Psoas muscle (tissue), 8 donors: ENCODE measurements around the gene LTA4H. TPM values are rescaled to one million over a fixed set of nuclear protein-coding genes. Genes with fewer than 3 reads are reported as not detected.

Experiments used
- ATAC-seq, 4 donors: fragments of 200-7000 bp; cut with Tn5 transposase; one replicate each; pipeline ENCODE4 v1.9.1; 2020; ENCODE audit warnings: moderate library complexity in 3 of 4, mild to moderate bottlenecking in 2 of 4
- DNase-seq, 2 donors: peaks; one replicate each; pipeline ENCODE4 v3.0.0-alpha.2; 2020
- H3K27ac ChIP-seq: fragments of 200-600 bp; one replicate; pipeline ENCODE4 v1.8.0; 2022
- H3K27me3 ChIP-seq, 3 donors: fragments of 200-600 bp in 1 of 3; one replicate each; pipeline versions ENCODE4 v1.6.1 to v1.8.0; 2013 to 2022; ENCODE audit warnings: low read length in 2 of 3, mild to moderate bottlenecking in 2 of 3, moderate library complexity in 1 of 3; ENCODE audit not compliant: insufficient read depth in 3 of 3
- H3K36me3 ChIP-seq, 2 donors: fragments of 200-600 bp in 1 of 2; one replicate each; pipeline versions ENCODE4 v1.6.1 to v1.8.0; 2013 to 2022; ENCODE audit warnings: low read depth in 1 of 2, mild to moderate bottlenecking in 1 of 2, moderate library complexity in 1 of 2; ENCODE audit not compliant: insufficient read depth in 1 of 2
- H3K4me1 ChIP-seq: fragments of 200-600 bp; one replicate; pipeline ENCODE4 v1.8.0; 2022
- H3K4me3 ChIP-seq: fragments of 200-600 bp; one replicate; pipeline ENCODE4 v1.8.0; 2022; ENCODE audit warnings: mild to moderate bottlenecking
- H3K9me3 ChIP-seq: fragments of 200-600 bp; one replicate; pipeline ENCODE4 v1.8.0; 2022
- CTCF ChIP-seq: fragments of 200-600 bp; IDR thresholded peaks from one replicate; pipeline ENCODE4 v1.8.0; 2022; ENCODE audit warnings: antibody characterized with exemption
- WGBS, 3 donors: extraction: QIAGEN DNeasy Blood & Tissue Kit; methylation state at CpG; one replicate each; pipeline versions ENCODE4 v1.1.6 to v1.1.7; 2013; 5-methylcytosine and 5-hydroxymethylcytosine counted together
- intact Hi-C, 2 donors: fragments of 100-400 bp; cut with DNase I; formaldehyde crosslinking; loops; one replicate each; pipeline versions ENCODE4 v1.11.0 to v1.14.2; 2022
- polyA plus RNA-seq, 3 donors: library from polyadenylated mRNA; stranded (reverse); fragments of 200-250 nt; gene quantifications; one replicate each; pipeline ENCODE4 v1.2.3, GENCODE V29; 2013
- total RNA-seq, 4 donors: library from RNA; stranded (reverse); fragmentation: NEBNext Ultra II Directional in 2 of 4; extraction: Animal tissue kit (Norgen Biotek cat#: 25700) in 2 of 4; gene quantifications; one replicate each; pipeline versions ENCODE4 v1.2.1 to v1.2.4, GENCODE V29; 2021 to 2023
- donor health status: healthy with polysubstance abuse.
- donor health status: DM: no; HTN: no; CAD: no; lungs with moderate emphysema.
- donor health status: Bipolar disorder and iron deficiency.
- donor health status: healthy.
- donor health status: DM: yes; HTN: yes; CAD: no.
- donor health status: DM: no; HTN: no; CAD: no.
- donor health status: DM: no; HTN: no; CAD: no.
- donor health status: DM: yes; HTN: yes; CAD: no.

The LTA4H gene
- total and polyA plus RNA-seq, 7 donors, result 18.6 to 51.2 (median 31.3) TPM

- H3K4me1 ChIP-seq, result peaks cover 17% of the 10 kb centered on the region
- no peaks in the 10 kb centered on the region for H3K36me3 ChIP-seq
- H3K4me3 ChIP-seq, result peak overlapping the region; percentile 87
- 76 to 80% (median 77%) methylated on average over 7 of the region's 7 CpGs for WGBS, 3 donors
- no peak for TF ChIP-seq CTCF
- DNase-seq, result no peak
- no peak overlapping the region for H3K27ac ChIP-seq
- H3K27me3 ChIP-seq, result no peaks in the 10 kb centered on the region
- no peak for ATAC-seq
- intact Hi-C loops, result loop anchor here in 1 of 2 donors (10.0 kb wide), 1 partner anchor 371 kb away; the partner anchor contains the start of gene CDK17
- no peaks in the 10 kb centered on the region for H3K9me3 ChIP-seq
Observed at GRCh38 chr12:96033549-96034389, 1.6 kb downstream of the LTA4H start.

- no peak for TF ChIP-seq CTCF
- H3K27me3 ChIP-seq, result no peaks in the 10 kb centered on the region
- no peak overlapping the region for H3K4me3 ChIP-seq
- no peak overlapping the region for H3K27ac ChIP-seq
- no peak for ATAC-seq
- peaks cover 17% of the 10 kb centered on the region for H3K4me1 ChIP-seq
- H3K9me3 ChIP-seq, result no peaks in the 10 kb centered on the region
- 93 to 98% (median 94%) methylated on average over 2 of the region's 2 CpGs for WGBS, 3 donors
- intact Hi-C loops, result loop anchor here in 1 of 2 donors (10.0 kb wide), 1 partner anchor 375 kb away; the partner anchor contains the start of gene CDK17
- peaks cover 0 to 39% of the 10 kb centered on the region in 2 donors for H3K36me3 ChIP-seq
- no peak for DNase-seq
Observed at GRCh38 chr12:96029826-96030225, 5.6 kb downstream of the LTA4H start.

GRCh38 chr12:96028538-96028937, 6.8 kb downstream of the LTA4H start:
- no peaks in the 10 kb centered on the region for H3K27me3 ChIP-seq
- peaks cover 0 to 49% of the 10 kb centered on the region in 2 donors for H3K36me3 ChIP-seq
- no peak for DNase-seq
- H3K27ac ChIP-seq, result no peak overlapping the region
- H3K4me1 ChIP-seq, result peaks cover 4% of the 10 kb centered on the region
- no peaks in the 10 kb centered on the region for H3K9me3 ChIP-seq
- no peak overlapping the region for H3K4me3 ChIP-seq
- 80 to 94% (median 89%) methylated on average over 1 of the region's 1 CpG for WGBS, 3 donors
- no peak for ATAC-seq
- no peak for TF ChIP-seq CTCF
- intact Hi-C loops, result no loop called here

GRCh38 chr12:96026331-96026730, 9.1 kb downstream of the LTA4H start:
- intact Hi-C loops, result no loop called here
- no peak overlapping the region for H3K27ac ChIP-seq
- peaks cover 2 to 71% of the 10 kb centered on the region in 2 donors for H3K36me3 ChIP-seq
- no peaks in the 10 kb centered on the region for H3K27me3 ChIP-seq
- ATAC-seq (no peak), DNase-seq (no peak)
- WGBS, 3 donors, result 96 to 100% (median 96%) methylated on average over 1 of the region's 1 CpG
- no peak for TF ChIP-seq CTCF
- no peaks in the 10 kb centered on the region for H3K9me3 ChIP-seq
- no peak overlapping the region for H3K4me3 ChIP-seq
- H3K4me1 ChIP-seq, result no peaks in the 10 kb centered on the region
